Body of pancreas (tissue), 4 donors: Measurements from ENCODE around the gene AMPD2. TPM values are rescaled to one million over a fixed set of nuclear protein-coding genes. Genes with fewer than 3 reads are reported as not detected.

Experiments used
- ATAC-seq: fragments of 150-250 bp; one replicate; pipeline ENCODE4 v1.9.1; 2016
- DNase-seq, 4 donors: peaks; one replicate each; pipeline ENCODE4 v3.0.0-alpha.2; 2019
- H3K27ac ChIP-seq, 4 donors: fragments of 200-600 bp; sonication (generic); 1 replicate in 3 of 4; 2 replicates in 1 of 4; pipeline versions ENCODE4 v1.5.1 to v1.6.1; 2016 to 2019; ENCODE audit warnings: mild to moderate bottlenecking in 1 of 4, mixed read lengths in 1 of 4, moderate library complexity in 1 of 4
- H3K27me3 ChIP-seq, 2 donors: fragments of 200-600 bp; sonication (generic); one replicate each; pipeline ENCODE4 v1.6.0; 2016; ENCODE audit warnings: mild to moderate bottlenecking in 1 of 2
- H3K36me3 ChIP-seq, 2 donors: fragments of 200-600 bp; sonication (generic); replicated peaks in 1 of 2; 2 replicates each; pipeline ENCODE4 v1.5.1; 2016; ENCODE audit warnings: low read depth in 2 of 2; ENCODE audit not compliant: insufficient read depth in 1 of 2
- H3K4me1 ChIP-seq: fragments of 200-600 bp; sonication (generic); one replicate; pipeline ENCODE4 v1.6.0; 2016
- H3K4me3 ChIP-seq, 2 donors: fragments of 200-600 bp; sonication (generic); 1 replicate in 1 of 2; 2 replicates in 1 of 2; pipeline ENCODE4 v1.5.1; 2016 to 2019
- H3K9me3 ChIP-seq, 3 donors: fragments of 200-600 bp; sonication (generic); 1 replicate in 2 of 3; 2 replicates in 1 of 3; pipeline ENCODE4 v1.5.1; 2016
- POLR2A ChIP-seq, 3 donors: fragments of 450-650 bp; IDR thresholded peaks; one replicate each; pipeline ENCODE4 v1.6.1; 2016; ENCODE audit warnings: antibody characterized with exemption in 3 of 3, mild to moderate bottlenecking in 2 of 3
- WGBS, 2 donors: methylation state at CpG; one replicate each; pipeline ENCODE4 v1.1.5; 2017; 5-methylcytosine and 5-hydroxymethylcytosine counted together
- intact Hi-C: fragments of 100-400 bp; cut with DNase I; formaldehyde crosslinking; loops from one replicate; pipeline ENCODE4 v1.15.1; 2023
- total RNA-seq, 2 donors: library from RNA; depleted of rRNA; stranded (reverse); fragments of >200 nt; gene quantifications; one replicate each; pipeline ENCODE4 v1.1.0, GENCODE V29; 2016
- TF ChIP-seq, protein P1 (sequence below), 7 experiments: fragments of 450-650 bp in 4 of 7; fragments of 200-600 bp in 3 of 7; sonication (generic) in 3 of 7; IDR thresholded peaks; one replicate each; pipeline ENCODE4 v1.5.1; 2016 to 2019; ENCODE audit warnings: antibody characterized with exemption in 7 of 7

AMPD2 gene
- total RNA-seq, 2 donors from 2014 or later = 22.1 to 111 TPM

DNA sequence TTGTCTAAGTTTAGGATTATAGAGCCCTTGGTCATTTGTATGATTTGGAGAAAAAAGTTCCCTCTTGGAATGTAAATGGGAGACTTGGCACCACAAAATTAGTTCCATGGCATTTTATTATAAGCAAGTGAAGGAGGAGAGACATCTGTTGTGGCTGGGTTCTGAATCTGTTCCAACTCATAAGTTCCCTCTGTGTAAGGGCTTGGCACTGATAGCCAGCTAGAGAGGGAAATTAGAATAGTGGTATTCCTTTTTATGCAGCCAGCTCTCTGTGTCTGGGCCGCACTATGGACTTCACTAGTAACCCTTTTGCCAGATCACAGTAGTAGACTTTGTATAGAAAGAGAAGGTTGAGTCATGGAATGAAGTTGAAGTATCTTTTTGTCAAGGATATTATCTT lies 40.1 kb upstream of the AMPD2 start:
- WGBS, 2 donors = 94 to 100% methylated on average over 1 of the region's 1 CpG
- H3K4me1 ChIP-seq = no peaks in the 10 kb centered on the region
- H3K27ac ChIP-seq = no peak overlapping the region
- H3K4me3 ChIP-seq = no peak overlapping the region
- DNase-seq (no peak), ATAC-seq (no peak)
- intact Hi-C loops = no loop called here
- H3K9me3 ChIP-seq = no peaks in the 10 kb centered on the region
- H3K27me3 ChIP-seq = no peaks in the 10 kb centered on the region
- H3K36me3 ChIP-seq = peaks cover 0 to 12% of the 10 kb centered on the region in 2 donors
- TF ChIP-seq, protein P1, sequence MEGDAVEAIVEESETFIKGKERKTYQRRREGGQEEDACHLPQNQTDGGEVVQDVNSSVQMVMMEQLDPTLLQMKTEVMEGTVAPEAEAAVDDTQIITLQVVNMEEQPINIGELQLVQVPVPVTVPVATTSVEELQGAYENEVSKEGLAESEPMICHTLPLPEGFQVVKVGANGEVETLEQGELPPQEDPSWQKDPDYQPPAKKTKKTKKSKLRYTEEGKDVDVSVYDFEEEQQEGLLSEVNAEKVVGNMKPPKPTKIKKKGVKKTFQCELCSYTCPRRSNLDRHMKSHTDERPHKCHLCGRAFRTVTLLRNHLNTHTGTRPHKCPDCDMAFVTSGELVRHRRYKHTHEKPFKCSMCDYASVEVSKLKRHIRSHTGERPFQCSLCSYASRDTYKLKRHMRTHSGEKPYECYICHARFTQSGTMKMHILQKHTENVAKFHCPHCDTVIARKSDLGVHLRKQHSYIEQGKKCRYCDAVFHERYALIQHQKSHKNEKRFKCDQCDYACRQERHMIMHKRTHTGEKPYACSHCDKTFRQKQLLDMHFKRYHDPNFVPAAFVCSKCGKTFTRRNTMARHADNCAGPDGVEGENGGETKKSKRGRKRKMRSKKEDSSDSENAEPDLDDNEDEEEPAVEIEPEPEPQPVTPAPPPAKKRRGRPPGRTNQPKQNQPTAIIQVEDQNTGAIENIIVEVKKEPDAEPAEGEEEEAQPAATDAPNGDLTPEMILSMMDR (IDR thresholded peaks at IDR 0.05) = no peak
- TF ChIP-seq POLR2A (IDR thresholded peaks at IDR 0.05) = no peak

DNA sequence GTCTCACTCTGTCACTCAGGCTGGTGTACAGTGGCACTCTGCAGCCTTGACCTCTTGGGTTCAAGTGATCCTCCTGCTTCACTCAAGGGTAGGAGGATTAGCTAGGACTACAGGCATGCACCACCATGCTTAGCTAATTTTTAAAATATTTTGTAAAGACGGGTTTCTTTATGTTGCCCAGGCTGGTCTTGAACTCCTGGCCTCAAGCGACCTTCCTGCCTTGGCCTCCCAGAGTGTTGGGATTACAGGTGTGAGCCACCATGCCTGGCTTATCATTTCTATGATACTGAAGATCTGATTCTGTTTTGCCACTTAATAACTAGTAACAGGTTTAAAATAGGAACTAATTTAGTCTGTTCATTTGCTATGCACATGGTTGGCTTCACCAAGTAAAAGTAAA lies 37.6 kb upstream of the AMPD2 start:
- intact Hi-C loops = no loop called here
- no peak for DNase-seq
- no peak overlapping the region for H3K4me3 ChIP-seq
- H3K9me3 ChIP-seq = no peaks in the 10 kb centered on the region
- no peak overlapping the region for H3K27ac ChIP-seq
- WGBS, 2 donors = 97% methylated on average over 2 of the region's 2 CpGs
- H3K27me3 ChIP-seq = no peaks in the 10 kb centered on the region
- H3K36me3 ChIP-seq = peaks cover 8 to 28% of the 10 kb centered on the region in 2 donors
- no peak for ATAC-seq
- no peak for TF ChIP-seq POLR2A (IDR thresholded peaks at IDR 0.05)
- TF ChIP-seq, protein P1 (IDR thresholded peaks at IDR 0.05) = no peak
- no peaks in the 10 kb centered on the region for H3K4me1 ChIP-seq

DNA sequence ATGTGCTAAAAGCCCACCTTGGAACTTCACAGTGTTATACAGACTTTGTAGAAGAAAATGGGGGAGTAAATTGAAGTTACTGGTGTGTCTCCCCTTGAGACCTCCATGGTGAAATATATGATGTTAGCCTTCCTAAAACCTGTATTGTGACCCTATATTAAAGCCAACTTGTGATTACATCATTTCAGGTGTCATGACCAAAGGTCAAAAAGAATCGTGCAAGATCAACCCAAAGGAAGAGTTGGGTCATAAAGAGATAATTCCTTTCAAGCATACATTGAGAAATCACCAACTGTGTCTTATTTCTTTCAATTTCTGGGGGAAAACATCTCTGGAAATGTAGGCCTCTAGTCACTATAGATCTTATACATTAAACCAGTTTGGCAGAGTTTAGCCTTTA lies 34.9 kb upstream of the AMPD2 start:
- DNase-seq (no peak), ATAC-seq (no peak)
- Histone ChIP-seq H3K27me3 (no peaks in the 10 kb centered on the region), H3K9me3 (no peaks in the 10 kb centered on the region), H3K4me3 (no peak overlapping the region), H3K36me3 (peaks cover 8 to 35% of the 10 kb centered on the region in 2 donors), H3K4me1 (peaks cover 5% of the 10 kb centered on the region), H3K27ac (no peak overlapping the region)
- intact Hi-C loops = no loop called here
- no peak for TF ChIP-seq POLR2A (IDR thresholded peaks at IDR 0.05)
- TF ChIP-seq, protein P1 (IDR thresholded peaks at IDR 0.05) = no peak
- 38% methylated on average over 1 of the region's 1 CpG for WGBS, 2 donors

DNA sequence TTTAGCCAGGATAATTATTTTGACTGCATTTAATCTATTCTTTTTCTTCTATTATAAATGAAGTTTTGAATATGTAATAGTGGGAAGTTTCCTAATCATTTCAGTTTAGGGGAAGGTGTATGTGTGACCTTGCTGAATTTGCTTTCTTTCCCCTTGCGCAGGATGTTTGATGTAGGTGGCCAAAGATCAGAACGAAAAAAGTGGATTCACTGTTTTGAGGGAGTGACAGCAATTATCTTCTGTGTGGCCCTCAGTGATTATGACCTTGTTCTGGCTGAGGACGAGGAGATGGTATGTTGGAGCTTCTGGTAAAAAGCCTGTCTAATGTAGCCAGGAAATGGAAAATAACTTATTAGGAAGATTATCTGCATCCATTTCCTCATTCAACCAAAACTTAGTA lies 33.6 kb upstream of the AMPD2 start:
- peaks cover 8 to 31% of the 10 kb centered on the region in 2 donors for H3K36me3 ChIP-seq
- TF ChIP-seq, protein P1 (IDR thresholded peaks at IDR 0.05) = no peak
- no peak for TF ChIP-seq POLR2A (IDR thresholded peaks at IDR 0.05)
- WGBS, 2 donors = 86 to 87% methylated on average over 3 of the region's 3 CpGs

DNA sequence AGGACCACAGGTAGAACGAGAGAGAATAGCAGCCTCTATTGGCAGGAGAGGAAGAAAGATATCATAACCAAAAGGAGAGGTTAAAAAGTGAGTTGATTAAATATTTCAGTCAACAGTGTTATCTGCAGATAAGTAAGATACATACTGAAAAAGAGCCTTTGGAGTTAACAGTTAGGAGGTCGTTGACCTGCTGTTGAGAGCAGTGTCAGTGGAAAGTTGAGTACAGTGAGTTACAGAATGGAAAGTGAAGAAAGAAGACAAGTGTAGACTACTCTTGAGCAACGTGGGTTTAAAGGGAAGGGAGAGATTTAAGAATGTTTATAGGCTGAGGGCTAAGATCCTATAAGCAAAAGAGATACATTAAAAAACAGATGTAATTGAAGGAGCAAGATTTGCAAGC lies 30.5 kb upstream of the AMPD2 start:
- intact Hi-C loops = no loop called here
- Histone ChIP-seq H3K36me3 (peaks cover 8 to 35% of the 10 kb centered on the region in 2 donors), H3K4me1 (peaks cover 5% of the 10 kb centered on the region), H3K27ac (no peak overlapping the region), H3K9me3 (no peaks in the 10 kb centered on the region), H3K4me3 (no peak overlapping the region), H3K27me3 (no peaks in the 10 kb centered on the region)
- no peak for TF ChIP-seq POLR2A (IDR thresholded peaks at IDR 0.05)
- TF ChIP-seq, protein P1 (IDR thresholded peaks at IDR 0.05) = no peak
- WGBS, 2 donors = 30 to 32% methylated on average over 3 of the region's 3 CpGs
- ATAC-seq = no peak
- DNase-seq = no peak

More for the DNA sequence above, 33.6 kb upstream of the AMPD2 start:
- intact Hi-C loops = no loop called here
- H3K27ac ChIP-seq = no peak overlapping the region
- DNase-seq (no peak), ATAC-seq (no peak)
- H3K4me1 ChIP-seq = peaks cover 5% of the 10 kb centered on the region
- no peaks in the 10 kb centered on the region for H3K9me3 ChIP-seq
- H3K4me3 ChIP-seq = no peak overlapping the region
- H3K27me3 ChIP-seq = no peaks in the 10 kb centered on the region
